T-cell (primary cell): ENCODE results near the gene TMF1. TPM values are rescaled to one million over a fixed set of nuclear protein-coding genes. Genes with fewer than 3 reads are reported as not detected.

Experiments
- ATAC-seq, 4 experiments: fragments of 200-7000 bp in 3 of 4; fragments of 150-1000 bp in 1 of 4; cut with Tn5 transposase; replicated peaks in 1 of 4; 1 replicate in 3 of 4; 2 replicates in 1 of 4; pipeline ENCODE4 v1.10.0; 2021; ENCODE audit warnings: moderate library complexity in 3 of 4, mild to moderate bottlenecking in 2 of 4, moderate number of reproducible peaks in 1 of 4
- CTCF ChIA-PET, 2 donors: fragments of 300-600 bp; sonication (Branson Sonifier 250); formaldehyde crosslinking; loops; one replicate each; lab custom pipeline; 2022; ENCODE audit warnings: antibody characterized with exemption in 2 of 2; lab: Charles Lee
- POLR2A ChIA-PET, 2 donors: fragments of 300-600 bp; sonication (Branson Sonifier 250); formaldehyde crosslinking; loops; one replicate each; lab custom pipeline; 2022; ENCODE audit warnings: antibody characterized with exemption in 2 of 2; lab: Charles Lee
- DNase-seq, 35 experiments: peaks; one replicate each; pipeline versions ENCODE4 v3.0.0 to v3.0.0-alpha.2; 2013 to 2023
- H3K27ac ChIP-seq: one replicate; pipeline ENCODE4 v1.5.1; 2013; ENCODE audit warnings: low read length
- H3K27me3 ChIP-seq, 2 experiments: replicated peaks in 1 of 2; 1 replicate in 1 of 2; 2 replicates in 1 of 2; pipeline versions ENCODE4 v1.6.1 to v1.7.0; 2013; ENCODE audit warnings: low read length in 1 of 2, mixed read lengths in 1 of 2; ENCODE audit not compliant: control insufficient read depth in 2 of 2, insufficient read depth in 2 of 2; ENCODE audit errors: extremely low read depth in 1 of 2
- H3K36me3 ChIP-seq, 2 donors: 1 replicate in 1 of 2; 2 replicates in 1 of 2; pipeline versions ENCODE4 v1.6.1 to v1.7.0; 2013; ENCODE audit warnings: low read length in 1 of 2; ENCODE audit not compliant: control insufficient read depth in 2 of 2, insufficient read depth in 1 of 2; ENCODE audit errors: extremely low read depth in 1 of 2
- H3K4me1 ChIP-seq, 2 experiments: 1 replicate in 1 of 2; 2 replicates in 1 of 2; pipeline versions ENCODE4 v1.6.1 to v1.7.0; 2013; ENCODE audit warnings: low read length in 2 of 2, mixed read lengths in 1 of 2; ENCODE audit not compliant: insufficient read depth in 2 of 2, control insufficient read depth in 1 of 2; ENCODE audit errors: extremely low read depth in 1 of 2
- H3K4me3 ChIP-seq, 2 donors: 1 replicate in 1 of 2; 2 replicates in 1 of 2; pipeline versions ENCODE4 v1.5.1 to v1.7.0; 2013; ENCODE audit warnings: mild to moderate bottlenecking in 2 of 2, low read length in 1 of 2, moderate library complexity in 1 of 2; ENCODE audit not compliant: control insufficient read depth in 1 of 2; ENCODE audit errors: extremely low read depth in 1 of 2
- H3K9me3 ChIP-seq: 2 replicates; pipeline ENCODE4 v1.7.0; 2013
- H3K27ac Mint-ChIP-seq, 2 donors: one replicate each; pipeline ENCODE4 v1.8.0; 2020 to 2021; ENCODE audit warnings: mild to moderate bottlenecking in 2 of 2, mixed read lengths in 2 of 2
- H3K27me3 Mint-ChIP-seq, 2 donors: one replicate each; pipeline ENCODE4 v1.8.0; 2021 to 2022; ENCODE audit warnings: mixed read lengths in 2 of 2
- H3K36me3 Mint-ChIP-seq: one replicate; pipeline ENCODE4 v1.8.0; 2021; ENCODE audit warnings: mixed read lengths
- H3K4me1 Mint-ChIP-seq, 3 donors: one replicate each; pipeline ENCODE4 v1.8.0; 2020 to 2022; ENCODE audit warnings: mixed read lengths in 3 of 3, mild to moderate bottlenecking in 1 of 3
- H3K4me3 Mint-ChIP-seq, 3 donors: one replicate each; pipeline ENCODE4 v1.8.0; 2020 to 2022; ENCODE audit warnings: mild to moderate bottlenecking in 3 of 3, mixed read lengths in 3 of 3, moderate library complexity in 3 of 3
- H3K9me3 Mint-ChIP-seq, 3 donors: one replicate each; pipeline ENCODE4 v1.8.0; 2020 to 2022; ENCODE audit warnings: mixed read lengths in 3 of 3
- WGBS: methylation state at CpG from one replicate; pipeline ENCODE4 v1.1.5; 2013; ENCODE audit warnings: missing lambda C conversion rate; ENCODE audit not compliant: insufficient coverage; 5-methylcytosine and 5-hydroxymethylcytosine counted together
- total RNA-seq, 35 experiments: library from RNA in 6 of 35; stranded (reverse) in 6 of 35; fragments of 120-200 nt in 1 of 35; gene quantifications; one replicate each; pipeline versions ENCODE4 v1.2.1 to v1.2.4 and lab custom pipeline; 2013 to 2026

TMF1 gene
- total RNA-seq, 5 donors from 2014 or later (not counting 1 experiment from before 2014, with no cell fraction given), result 39.9 to 80.4 (median 46.1) TPM

- DNase-seq (no peak), ATAC-seq (no peak)
- Histone ChIP-seq H3K27me3 (no peaks in the 10 kb centered on the region), H3K4me1 (no peaks in the 10 kb centered on the region), H3K27ac (no peak overlapping the region), H3K9me3 (no peaks in the 10 kb centered on the region), H3K4me3 (no peak overlapping the region), H3K36me3 (peaks cover 0 to 31% of the 10 kb centered on the region in 2 donors)
- H3K27me3 Mint-ChIP-seq, result no peaks in the 10 kb centered on the region
- ChIA-PET POLR2A (interaction anchor here in 1 of 2 donors (0.6 kb wide), 1 partner anchor 14 kb away, joined by 3 read pairs; the partner anchor contains the start of gene EOGT), CTCF (interaction anchor here in 1 of 2 donors (0.5 kb wide), 1 partner anchor 283 kb away, joined by 3 read pairs; no protein-coding TSS in a partner anchor)
- peaks cover 65% of the 10 kb centered on the region for H3K36me3 Mint-ChIP-seq
- H3K4me1 Mint-ChIP-seq, result no peaks in the 10 kb centered on the region
- no peak overlapping the region for H3K27ac Mint-ChIP-seq
- H3K9me3 Mint-ChIP-seq, result no peaks in the 10 kb centered on the region
- no peak overlapping the region for H3K4me3 Mint-ChIP-seq
- 100% methylated on average over 1 of the region's 1 CpG for WGBS
Measured at GRCh38 chr3:68999605-69000004, 52.5 kb downstream of the TMF1 start.

DNA sequence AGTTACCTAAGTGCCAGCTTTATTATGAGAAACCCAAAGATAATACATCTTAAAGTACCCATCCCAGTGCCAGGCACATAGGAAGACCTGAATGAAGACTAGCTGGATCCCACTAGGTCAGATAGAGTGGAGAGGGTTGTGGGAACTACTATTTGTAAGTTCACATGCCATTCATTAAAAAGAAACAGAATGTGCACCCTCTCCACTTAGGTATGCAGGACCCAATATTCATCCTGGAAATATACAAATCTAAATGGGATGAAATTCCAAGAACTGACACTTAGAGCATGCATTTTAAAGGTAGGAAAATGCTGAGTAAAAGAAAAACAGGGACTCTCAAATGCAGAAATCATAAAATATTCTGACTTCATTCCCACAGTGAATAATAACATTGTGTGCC, 53.0 kb downstream of the TMF1 start:
- Mint-ChIP-seq H3K4me1 (no peaks in the 10 kb centered on the region), H3K27ac (no peak overlapping the region), H3K4me3 (no peak overlapping the region), H3K36me3 (peaks cover 66% of the 10 kb centered on the region), H3K9me3 (no peaks in the 10 kb centered on the region), H3K27me3 (no peaks in the 10 kb centered on the region)
- Histone ChIP-seq H3K4me1 (no peaks in the 10 kb centered on the region), H3K9me3 (no peaks in the 10 kb centered on the region), H3K27ac (no peak overlapping the region), H3K36me3 (peaks cover 0 to 28% of the 10 kb centered on the region in 2 donors), H3K27me3 (no peaks in the 10 kb centered on the region), H3K4me3 (no peak overlapping the region)
- ChIA-PET POLR2A (no interaction called here), CTCF (interaction anchor here in 1 of 2 donors (0.5 kb wide), 1 partner anchor 283 kb away, joined by 3 read pairs; no protein-coding TSS in a partner anchor)
- ATAC-seq (no peak), DNase-seq (no peak)

DNA sequence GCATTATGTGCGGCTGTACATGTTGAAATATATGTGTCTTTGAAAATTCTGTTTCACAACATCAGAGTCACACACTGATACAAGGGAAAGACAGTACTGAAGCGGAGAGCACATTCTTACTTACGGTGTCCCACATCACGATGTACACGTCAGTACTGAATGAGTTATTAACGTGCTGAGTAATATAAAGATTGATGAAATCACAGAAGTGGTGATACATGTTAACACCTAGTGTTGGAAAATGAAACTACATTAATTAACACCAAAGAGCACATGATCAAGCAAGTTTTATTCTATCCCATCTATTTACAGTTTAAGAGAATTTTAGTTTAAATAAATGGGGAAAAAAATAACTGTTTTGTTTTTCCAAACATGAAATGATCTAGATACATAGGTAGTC, 54.2 kb downstream of the TMF1 start:
- Histone ChIP-seq H3K27ac (no peak overlapping the region), H3K4me3 (no peak overlapping the region), H3K4me1 (no peaks in the 10 kb centered on the region), H3K36me3 (peaks cover 0 to 24% of the 10 kb centered on the region in 2 donors), H3K27me3 (no peaks in the 10 kb centered on the region), H3K9me3 (no peaks in the 10 kb centered on the region)
- Mint-ChIP-seq H3K4me1 (no peaks in the 10 kb centered on the region), H3K27me3 (no peaks in the 10 kb centered on the region), H3K27ac (no peak overlapping the region), H3K4me3 (no peak overlapping the region), H3K36me3 (peaks cover 66% of the 10 kb centered on the region), H3K9me3 (no peaks in the 10 kb centered on the region)
- WGBS, result no CpG with 5 or more reads among the region's 6 CpGs
- ATAC-seq (no peak), DNase-seq (no peak)
- ChIA-PET CTCF (no interaction called here), POLR2A (no interaction called here)

- Histone ChIP-seq H3K4me1 (no peaks in the 10 kb centered on the region), H3K27me3 (no peaks in the 10 kb centered on the region), H3K36me3 (peaks cover 0 to 21% of the 10 kb centered on the region in 2 donors), H3K27ac (no peak overlapping the region), H3K4me3 (no peak overlapping the region), H3K9me3 (no peaks in the 10 kb centered on the region)
- WGBS, result 89% methylated on average over 4 of the region's 8 CpGs
- Mint-ChIP-seq H3K4me1 (no peaks in the 10 kb centered on the region), H3K4me3 (no peak overlapping the region), H3K9me3 (no peaks in the 10 kb centered on the region), H3K27ac (no peak overlapping the region), H3K27me3 (no peaks in the 10 kb centered on the region), H3K36me3 (peaks cover 71% of the 10 kb centered on the region)
- ATAC-seq, result no peak
- ChIA-PET POLR2A (interaction anchor here in 1 of 2 donors (0.6 kb wide), 1 partner anchor 33 kb away, joined by 3 read pairs; no protein-coding TSS in a partner anchor), CTCF (interaction anchor here in 1 of 2 donors (0.6 kb wide), 1 partner anchor 11 kb away, joined by 5 read pairs; no protein-coding TSS in a partner anchor)
- no peak for DNase-seq
Measured at GRCh38 chr3:68996356-68996995, 55.7 kb downstream of the TMF1 start.

DNA sequence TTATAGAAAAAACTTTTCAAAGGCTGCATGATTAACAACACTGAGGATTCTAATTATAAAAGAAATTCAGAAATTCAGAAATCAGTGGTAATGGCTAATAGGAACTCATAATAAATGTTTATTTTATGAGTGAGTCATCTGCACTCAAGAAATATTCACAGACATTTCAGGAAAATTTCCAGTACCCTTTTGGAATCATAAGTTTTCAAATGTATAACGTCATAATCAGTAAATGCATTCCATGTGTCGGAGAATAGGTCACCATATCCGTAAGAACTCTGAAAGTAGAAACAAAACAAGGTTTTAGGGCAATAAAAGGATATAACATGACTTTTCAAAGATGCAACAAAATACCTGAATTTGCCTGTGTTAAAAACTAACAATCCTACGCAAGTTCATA, 63.4 kb downstream of the TMF1 start:
- H3K36me3 Mint-ChIP-seq, result peaks cover 57% of the 10 kb centered on the region
- CTCF ChIA-PET, result no interaction called here
- POLR2A ChIA-PET, result no interaction called here

DNA sequence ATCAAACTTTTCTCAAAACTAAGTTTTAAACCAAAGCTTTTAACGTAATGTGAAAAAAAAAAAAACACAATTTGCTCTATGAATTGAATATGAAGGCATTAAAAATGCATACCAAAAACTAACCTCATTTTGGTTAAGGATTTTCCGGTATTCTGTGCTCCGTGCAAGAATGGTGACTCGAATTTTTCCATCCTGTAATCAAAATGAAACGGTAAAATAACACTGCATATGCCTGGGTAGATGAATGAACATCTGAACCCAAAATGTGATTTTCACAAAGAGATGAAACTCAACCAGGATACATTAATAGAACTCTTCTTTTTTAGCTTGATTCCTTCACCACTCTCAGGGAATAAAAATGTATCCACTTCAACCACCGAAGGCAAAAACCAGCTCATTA, 64.8 kb downstream of the TMF1 start:
- no peak for ATAC-seq

More for the DNA sequence above, 63.4 kb downstream of the TMF1 start:
- H3K27ac ChIP-seq, result no peak overlapping the region
- 100% methylated on average over 1 of the region's 4 CpGs for WGBS
- H3K9me3 ChIP-seq, result no peaks in the 10 kb centered on the region
- H3K9me3 Mint-ChIP-seq, result no peaks in the 10 kb centered on the region
- H3K4me1 ChIP-seq, result no peaks in the 10 kb centered on the region
- H3K36me3 ChIP-seq, result peaks cover 0 to 31% of the 10 kb centered on the region in 2 donors
- no peak overlapping the region for H3K4me3 ChIP-seq
- no peaks in the 10 kb centered on the region for H3K27me3 Mint-ChIP-seq
- H3K27ac Mint-ChIP-seq, result no peak overlapping the region
- H3K4me3 Mint-ChIP-seq, result no peak overlapping the region
- ATAC-seq (no peak), DNase-seq (no peak)
- no peaks in the 10 kb centered on the region for H3K27me3 ChIP-seq
- H3K4me1 Mint-ChIP-seq, result no peaks in the 10 kb centered on the region

More for the DNA sequence above, 64.8 kb downstream of the TMF1 start:
- Histone ChIP-seq H3K27me3 (no peaks in the 10 kb centered on the region), H3K9me3 (no peaks in the 10 kb centered on the region), H3K4me1 (no peaks in the 10 kb centered on the region), H3K27ac (no peak overlapping the region), H3K36me3 (peaks cover 0 to 34% of the 10 kb centered on the region in 2 donors), H3K4me3 (no peak overlapping the region)
- H3K4me1 Mint-ChIP-seq, result no peaks in the 10 kb centered on the region
- no peaks in the 10 kb centered on the region for H3K27me3 Mint-ChIP-seq
- no peak overlapping the region for H3K4me3 Mint-ChIP-seq
- CTCF ChIA-PET, result interaction anchor here in 1 of 2 donors (0.6 kb wide), 1 partner anchor 23 kb away, joined by 4 read pairs; no protein-coding TSS in a partner anchor
- POLR2A ChIA-PET, result interaction anchor here in 1 of 2 donors (0.6 kb wide), 1 partner anchor 109 kb away, joined by 3 read pairs; no protein-coding TSS in a partner anchor
- peaks cover 53% of the 10 kb centered on the region for H3K36me3 Mint-ChIP-seq
- DNase-seq, result no peak
- H3K9me3 Mint-ChIP-seq, result no peaks in the 10 kb centered on the region
- no peak overlapping the region for H3K27ac Mint-ChIP-seq
- WGBS, result no CpG with 5 or more reads among the region's 6 CpGs
